ACC112 (cell line): Measurements from ENCODE around the gene ARFRP1.
"Not testable (repeated sequence)": the region's sequence is repeated elsewhere in the genome, so short reads cannot be mapped to it uniquely, and the experiment has no call there.

Source experiments
- H2AFZ ChIP-seq: fragments of 200-600 bp; sonication (generic); one replicate; pipeline ENCODE4 v1.6.0; 2017; ENCODE audit warnings: antibody characterized with exemption, low read length; ENCODE audit not compliant: unreplicated experiment
- H3K27ac ChIP-seq: fragments of 200-600 bp; sonication (generic); 2 replicates; pipeline ENCODE4 v1.5.1; 2014; ENCODE audit warnings: low read depth, mild to moderate bottlenecking, antibody characterized with exemption, low read length, moderate library complexity
- H3K27me3 ChIP-seq: fragments of 200-600 bp; sonication (generic); 2 replicates; pipeline ENCODE4 v1.6.1; 2014; ENCODE audit warnings: mild to moderate bottlenecking, antibody characterized with exemption, low read length, moderate library complexity, mixed read lengths; ENCODE audit not compliant: insufficient read depth
- H3K36me3 ChIP-seq: fragments of 200-600 bp; sonication (generic); 2 replicates; pipeline ENCODE4 v1.6.1; 2016; ENCODE audit warnings: mild to moderate bottlenecking, antibody characterized with exemption, low read length, moderate library complexity, mixed read lengths; ENCODE audit not compliant: insufficient read depth
- H3K4me1 ChIP-seq: fragments of 200-600 bp; sonication (generic); one replicate; pipeline ENCODE4 v1.6.1; 2016; ENCODE audit warnings: low read length, mixed read lengths; ENCODE audit not compliant: insufficient read depth, unreplicated experiment, control insufficient read depth
- H3K4me3 ChIP-seq: fragments of 200-600 bp; sonication (generic); 2 replicates; pipeline ENCODE4 v1.5.1; 2014; ENCODE audit warnings: mild to moderate bottlenecking, low read depth, low read length
- H3K79me2 ChIP-seq: fragments of 200-600 bp; sonication (generic); one replicate; pipeline ENCODE4 v1.6.0; 2016; ENCODE audit warnings: low read length; ENCODE audit not compliant: control insufficient read depth, unreplicated experiment, insufficient read depth

The ARFRP1 gene

GRCh38 chr20:63657260-63657936, 50.4 kb downstream of the ARFRP1 start:
- Histone ChIP-seq H3K79me2 (peaks cover 20% of the 10 kb centered on the region), H3K27me3 (peaks cover 4% of the 10 kb centered on the region; the same call in 1 of the 2 replicates), H3K4me1 (peaks cover 14% of the 10 kb centered on the region), H2AFZ (peak overlapping the region; percentile 96), H3K4me3 (peak overlapping the region; percentile 86), H3K27ac (peak overlapping the region; percentile 69), H3K36me3 (no peaks in the 10 kb centered on the region)

- Histone ChIP-seq H3K27ac (no peak overlapping the region), H3K79me2 (peaks cover 18% of the 10 kb centered on the region), H3K4me1 (peaks cover 17% of the 10 kb centered on the region), H2AFZ (no peak overlapping the region), H3K27me3 (peaks cover 14% of the 10 kb centered on the region; the same call in 1 of the 2 replicates), H3K4me3 (no peak overlapping the region), H3K36me3 (no peaks in the 10 kb centered on the region)
Measured at GRCh38 chr20:63656451-63656850, 51.3 kb downstream of the ARFRP1 start.

- no peak overlapping the region for H2AFZ ChIP-seq
- peaks cover 7% of the 10 kb centered on the region for H3K79me2 ChIP-seq
- H3K27ac ChIP-seq: no peak overlapping the region
Measured at GRCh38 chr20:63655249-63655648, 52.5 kb downstream of the ARFRP1 start.

GRCh38 chr20:63653974-63654668, 53.7 kb downstream of the ARFRP1 start:
- Histone ChIP-seq H3K36me3 (no peaks in the 10 kb centered on the region), H3K79me2 (peaks cover under 1% of the 10 kb centered on the region), H3K27me3 (peaks cover 14% of the 10 kb centered on the region; the same call in 1 of the 2 replicates), H3K27ac (no peak overlapping the region), H3K4me3 (peak overlapping the region; percentile 72), H3K4me1 (peaks cover 11% of the 10 kb centered on the region), H2AFZ (no peak overlapping the region)

More at GRCh38 chr20:63655249-63655648, 52.5 kb downstream of the ARFRP1 start:
- peaks cover 17% of the 10 kb centered on the region for H3K4me1 ChIP-seq
- H3K27me3 ChIP-seq: peaks cover 14% of the 10 kb centered on the region; the same call in 1 of the 2 replicates
- no peaks in the 10 kb centered on the region for H3K36me3 ChIP-seq
- H3K4me3 ChIP-seq: no peak overlapping the region

GRCh38 chr20:63653041-63653973, 54.5 kb downstream of the ARFRP1 start, which contains the start of gene STMN3:
TSS of gene STMN3 (minus strand) at chr20:63653424. CDS start at chr20:63653345, 79 bp downstream.
- Histone ChIP-seq H3K27me3 (peaks cover 14% of the 10 kb centered on the region; the same call in 1 of the 2 replicates), H3K4me1 (peaks cover 11% of the 10 kb centered on the region), H3K36me3 (no peaks in the 10 kb centered on the region), H3K79me2 (no peaks in the 10 kb centered on the region), H2AFZ (no peak within 1 kb of the TSS), H3K27ac (no peak within 1 kb of the TSS), H3K4me3 (peak within 1 kb of the TSS; percentile 77)

GRCh38 chr20:63652192-63652980, 55.4 kb downstream of the ARFRP1 start:
- H3K27ac ChIP-seq: no peak overlapping the region
- H3K4me3 ChIP-seq: peak overlapping the region; percentile 77
- no peaks in the 10 kb centered on the region for H3K36me3 ChIP-seq
- H3K4me1 ChIP-seq: peaks cover 9% of the 10 kb centered on the region
- peaks cover 14% of the 10 kb centered on the region; the same call in 1 of the 2 replicates for H3K27me3 ChIP-seq
- H2AFZ ChIP-seq: no peak overlapping the region
- no peaks in the 10 kb centered on the region for H3K79me2 ChIP-seq

GRCh38 chr20:63651942-63652191, 55.9 kb downstream of the ARFRP1 start:
- no peaks in the 10 kb centered on the region for H3K79me2 ChIP-seq
- peaks cover 14% of the 10 kb centered on the region; the same call in 1 of the 2 replicates for H3K27me3 ChIP-seq
- H2AFZ ChIP-seq: no peak overlapping the region
- H3K27ac ChIP-seq: no peak overlapping the region
- H3K36me3 ChIP-seq: no peaks in the 10 kb centered on the region
- peak overlapping the region; percentile 77 for H3K4me3 ChIP-seq
- H3K4me1 ChIP-seq: peaks cover 4% of the 10 kb centered on the region

- not testable (repeated sequence) for H2AFZ ChIP-seq, H3K36me3 ChIP-seq, H3K4me1 ChIP-seq, H3K79me2 ChIP-seq, H3K27ac ChIP-seq, H3K4me3 ChIP-seq
- H3K27me3 ChIP-seq: peaks cover 14% of the 10 kb centered on the region; the same call in 1 of the 2 replicates
Measured at GRCh38 chr20:63650486-63650885, 57.3 kb downstream of the ARFRP1 start.

- H3K27ac ChIP-seq: no peak overlapping the region
- no peak overlapping the region for H3K4me3 ChIP-seq
- no peak overlapping the region for H2AFZ ChIP-seq
- H3K27me3 ChIP-seq: peaks cover 14% of the 10 kb centered on the region; the same call in 1 of the 2 replicates
- no peaks in the 10 kb centered on the region for H3K36me3 ChIP-seq
- H3K4me1 ChIP-seq: peaks cover 4% of the 10 kb centered on the region
- no peaks in the 10 kb centered on the region for H3K79me2 ChIP-seq
Measured at GRCh38 chr20:63648895-63649589, 58.7 kb downstream of the ARFRP1 start.
